ENCODE data around the gene ADAMTS8. TPM values are rescaled to one million over a fixed set of nuclear protein-coding genes. Genes with fewer than 3 reads are reported as not detected.

ADAMTS8 gene
- total RNA-seq, 3 donors from 2014 or later (not counting 1 experiment from before 2014, with no cell fraction given) = not detected

DNA sequence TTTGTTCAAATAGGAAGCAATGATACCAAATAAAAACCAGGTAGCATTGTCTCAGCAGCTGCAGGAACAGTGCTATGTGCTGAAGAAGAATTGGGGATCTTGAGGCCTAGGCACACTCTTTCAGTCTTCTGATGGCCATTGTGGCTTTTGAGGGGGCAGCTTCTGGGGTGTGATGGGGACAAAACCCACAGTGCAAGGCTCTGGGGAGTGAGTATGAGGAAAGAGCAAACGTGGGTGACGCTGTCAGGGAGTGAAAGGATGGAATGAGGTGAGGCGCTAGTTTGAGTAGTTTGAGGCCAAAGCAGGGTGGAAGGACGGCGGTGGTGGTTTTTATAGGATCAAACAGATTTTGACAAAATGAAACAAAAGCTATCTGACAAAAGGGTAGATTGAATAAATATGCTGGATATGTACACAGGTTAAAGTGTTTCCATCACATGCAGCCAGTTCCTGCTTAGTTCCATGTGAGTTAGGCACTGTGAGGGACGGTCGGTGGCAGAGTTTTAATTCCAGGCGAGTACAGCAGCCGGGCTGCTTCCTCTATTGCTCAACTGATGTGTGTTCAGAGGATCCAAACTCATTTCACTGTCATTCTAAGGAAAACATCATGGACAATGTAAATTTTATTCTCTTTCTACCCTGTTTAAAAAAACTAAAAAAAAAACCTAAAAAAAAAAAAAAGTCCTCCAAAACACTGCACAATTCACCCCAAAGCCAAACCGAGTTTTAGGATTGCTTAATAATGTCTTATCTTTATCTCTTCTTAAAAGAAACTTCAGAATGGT is 38.9 kb upstream of the ADAMTS8 start:
- WGBS (ENCODE audit: insufficient coverage) = 88% methylated on average over 10 of the region's 10 CpGs
- H3K36me3 ChIP-seq (ENCODE audit: control insufficient read depth, insufficient read depth, low read length) = no peaks in the 10 kb centered on the region
- no peak overlapping the region for H3K27ac ChIP-seq (ENCODE audit: low read length)
- DNase-seq (no peak), ATAC-seq (no peak)
- H3K9me3 Mint-ChIP-seq = no peaks in the 10 kb centered on the region
- no peaks in the 10 kb centered on the region for H3K4me1 Mint-ChIP-seq
- no peaks in the 10 kb centered on the region for H3K4me1 ChIP-seq (ENCODE audit: control insufficient read depth, insufficient read depth, low read length)
- TF ChIP-seq, protein P1, sequence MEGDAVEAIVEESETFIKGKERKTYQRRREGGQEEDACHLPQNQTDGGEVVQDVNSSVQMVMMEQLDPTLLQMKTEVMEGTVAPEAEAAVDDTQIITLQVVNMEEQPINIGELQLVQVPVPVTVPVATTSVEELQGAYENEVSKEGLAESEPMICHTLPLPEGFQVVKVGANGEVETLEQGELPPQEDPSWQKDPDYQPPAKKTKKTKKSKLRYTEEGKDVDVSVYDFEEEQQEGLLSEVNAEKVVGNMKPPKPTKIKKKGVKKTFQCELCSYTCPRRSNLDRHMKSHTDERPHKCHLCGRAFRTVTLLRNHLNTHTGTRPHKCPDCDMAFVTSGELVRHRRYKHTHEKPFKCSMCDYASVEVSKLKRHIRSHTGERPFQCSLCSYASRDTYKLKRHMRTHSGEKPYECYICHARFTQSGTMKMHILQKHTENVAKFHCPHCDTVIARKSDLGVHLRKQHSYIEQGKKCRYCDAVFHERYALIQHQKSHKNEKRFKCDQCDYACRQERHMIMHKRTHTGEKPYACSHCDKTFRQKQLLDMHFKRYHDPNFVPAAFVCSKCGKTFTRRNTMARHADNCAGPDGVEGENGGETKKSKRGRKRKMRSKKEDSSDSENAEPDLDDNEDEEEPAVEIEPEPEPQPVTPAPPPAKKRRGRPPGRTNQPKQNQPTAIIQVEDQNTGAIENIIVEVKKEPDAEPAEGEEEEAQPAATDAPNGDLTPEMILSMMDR (IDR thresholded peaks at IDR 0.05) = no peak
- no peaks in the 10 kb centered on the region for H3K36me3 Mint-ChIP-seq
- intact Hi-C loops (cut with micrococcal nuclease) = no loop called here
- no peak overlapping the region for H3K4me3 Mint-ChIP-seq
- no peaks in the 10 kb centered on the region for H3K27me3 ChIP-seq (ENCODE audit: control insufficient read depth, insufficient read depth, low read length)
- H3K4me3 ChIP-seq (ENCODE audit: low read length) = no peak overlapping the region
- H3K27me3 Mint-ChIP-seq (ENCODE audit: low read depth in 2 of 2) = peaks cover 0 to 3% of the 10 kb centered on the region in 2 donors
- no peak overlapping the region for H3K27ac Mint-ChIP-seq
- no peaks in the 10 kb centered on the region for H3K9me3 ChIP-seq (ENCODE audit: control insufficient read depth, insufficient read depth, low read length)

- no peak overlapping the region for H3K4me3 Mint-ChIP-seq
- intact Hi-C loops (cut with micrococcal nuclease) = no loop called here
- H3K9me3 Mint-ChIP-seq = no peaks in the 10 kb centered on the region
- Histone ChIP-seq H3K4me1 (ENCODE audit: control insufficient read depth, insufficient read depth, low read length) (no peaks in the 10 kb centered on the region), H3K27me3 (ENCODE audit: control insufficient read depth, insufficient read depth, low read length) (no peaks in the 10 kb centered on the region), H3K36me3 (ENCODE audit: control insufficient read depth, insufficient read depth, low read length) (no peaks in the 10 kb centered on the region), H3K9me3 (ENCODE audit: control insufficient read depth, insufficient read depth, low read length) (no peaks in the 10 kb centered on the region), H3K27ac (ENCODE audit: low read length) (no peak overlapping the region), H3K4me3 (ENCODE audit: low read length) (no peak overlapping the region)
- no peak for ATAC-seq
- TF ChIP-seq, protein P1 (IDR thresholded peaks at IDR 0.05) = no peak
- no peak overlapping the region for H3K27ac Mint-ChIP-seq
- no peaks in the 10 kb centered on the region for H3K36me3 Mint-ChIP-seq
- H3K27me3 Mint-ChIP-seq (ENCODE audit: low read depth in 2 of 2) = peaks cover 0 to 6% of the 10 kb centered on the region in 2 donors
- H3K4me1 Mint-ChIP-seq = no peaks in the 10 kb centered on the region
- 93% methylated on average over 5 of the region's 5 CpGs for WGBS (ENCODE audit: insufficient coverage)
- no peak for DNase-seq
Observed at GRCh38 chr11:130465263-130465662, 36.9 kb upstream of the ADAMTS8 start.

GRCh38 chr11:130464291-130464812 is 35.9 kb upstream of the ADAMTS8 start:
- intact Hi-C loops (cut with micrococcal nuclease) = no loop called here

More at GRCh38 chr11:130464291-130464812, 35.9 kb upstream of the ADAMTS8 start:
- Mint-ChIP-seq H3K27me3 (ENCODE audit: low read depth in 2 of 2) (peaks cover 0 to 6% of the 10 kb centered on the region in 2 donors), H3K36me3 (no peaks in the 10 kb centered on the region), H3K4me3 (no peak overlapping the region), H3K27ac (no peak overlapping the region), H3K4me1 (no peaks in the 10 kb centered on the region), H3K9me3 (no peaks in the 10 kb centered on the region)
- H3K4me1 ChIP-seq (ENCODE audit: control insufficient read depth, insufficient read depth, low read length) = no peaks in the 10 kb centered on the region
- ATAC-seq = no peak
- no peaks in the 10 kb centered on the region for H3K27me3 ChIP-seq (ENCODE audit: control insufficient read depth, insufficient read depth, low read length)
- TF ChIP-seq, protein P1 (IDR thresholded peaks at IDR 0.05) = no peak
- no peaks in the 10 kb centered on the region for H3K36me3 ChIP-seq (ENCODE audit: control insufficient read depth, insufficient read depth, low read length)
- no peaks in the 10 kb centered on the region for H3K9me3 ChIP-seq (ENCODE audit: control insufficient read depth, insufficient read depth, low read length)
- no peak overlapping the region for H3K4me3 ChIP-seq (ENCODE audit: low read length)
- no peak overlapping the region for H3K27ac ChIP-seq (ENCODE audit: low read length)
- no peak for DNase-seq

Data from natural killer cell (primary cell).